GM21360 (cell line): ENCODE measurements around the gene BRD3OS.
A peak's percentile ranks its signal among the peaks of the same experiment; 100 is the strongest.
"Not testable (repeated sequence)": the region's sequence is repeated elsewhere in the genome, so short reads cannot be mapped to it uniquely, and the experiment has no call there.

Experiments used
- ATAC-seq: cut with Tn5 transposase; IDR thresholded peaks from one replicate; pipeline ENCODE4 v1.9.1; 2021; ENCODE audit warnings: mild to moderate bottlenecking, moderate library complexity; ENCODE audit not compliant: unreplicated experiment

The BRD3OS gene

DNA sequence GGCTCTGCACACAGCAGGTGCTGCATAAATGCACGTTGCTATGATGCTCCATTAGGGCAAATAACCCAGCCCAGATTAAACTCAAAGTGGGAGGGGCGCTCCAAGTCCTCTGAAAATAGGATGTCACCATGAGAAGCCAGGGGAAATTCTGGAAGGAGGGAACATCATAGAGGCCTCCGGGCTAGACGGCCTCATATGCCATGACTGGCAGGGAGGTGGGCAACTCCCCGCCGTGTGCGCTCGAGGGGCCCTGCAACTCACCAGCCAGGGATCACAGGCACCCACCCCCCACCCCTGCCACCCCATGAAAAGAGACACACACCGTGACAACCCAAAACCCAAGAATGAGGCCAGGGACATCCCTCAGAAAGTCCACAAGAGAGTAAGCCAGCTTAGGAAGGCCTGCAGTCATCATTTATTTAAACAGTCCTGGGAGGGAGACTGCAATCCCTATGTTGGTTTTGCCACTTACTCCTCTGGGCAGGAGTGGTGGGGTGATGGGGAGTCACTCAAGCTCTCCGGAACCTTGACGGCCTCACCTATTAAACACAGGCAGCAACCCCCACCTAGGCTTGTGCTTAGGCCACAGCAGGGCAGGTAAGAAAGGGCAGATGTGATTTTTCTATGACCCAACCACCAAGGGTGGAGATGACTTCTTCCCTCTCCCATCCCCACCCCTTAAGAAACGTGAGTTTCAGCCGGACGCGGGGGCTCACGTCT, 37.2 kb upstream of the BRD3OS start:
- no peak for ATAC-seq

- ATAC-seq = not testable (repeated sequence)
Observed at GRCh38 chr9:133988771-133989170, 36.5 kb upstream of the BRD3OS start.

DNA sequence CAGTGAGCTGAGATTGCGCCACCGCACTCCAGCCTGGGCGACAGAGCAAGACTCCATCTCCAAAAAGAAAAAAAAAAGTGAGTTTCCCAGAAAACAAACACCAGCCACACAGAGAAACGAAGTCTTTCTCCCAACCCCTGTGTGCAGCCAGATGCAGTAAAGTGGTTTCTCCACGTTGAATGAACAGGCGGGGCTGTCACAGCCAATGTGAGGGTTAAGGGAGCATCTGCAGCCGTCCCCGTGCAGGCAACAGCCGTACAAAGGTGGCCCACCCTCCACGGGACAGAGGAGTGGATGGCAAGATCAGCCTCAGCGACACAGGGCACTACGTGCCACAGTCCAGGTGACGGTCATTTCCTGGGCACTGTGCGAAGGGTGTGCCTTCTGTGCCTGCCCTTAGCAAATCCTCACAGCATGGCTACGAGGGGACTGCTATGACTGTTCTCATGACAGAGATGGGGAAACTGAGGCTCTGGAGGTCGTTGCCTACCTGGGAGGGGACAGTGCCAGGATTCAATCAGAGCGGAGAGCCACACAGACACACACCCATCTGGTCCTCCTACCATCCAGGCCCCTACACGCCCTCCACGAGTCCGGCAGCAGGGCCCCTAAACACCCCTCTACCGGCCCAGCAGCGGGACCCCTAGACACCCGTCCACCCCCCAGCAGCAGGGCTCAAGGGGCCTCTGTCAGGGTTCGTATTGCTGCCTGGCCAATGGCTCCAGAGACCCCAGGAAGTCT, 35.5 kb upstream of the BRD3OS start:
- no peak for ATAC-seq

DNA sequence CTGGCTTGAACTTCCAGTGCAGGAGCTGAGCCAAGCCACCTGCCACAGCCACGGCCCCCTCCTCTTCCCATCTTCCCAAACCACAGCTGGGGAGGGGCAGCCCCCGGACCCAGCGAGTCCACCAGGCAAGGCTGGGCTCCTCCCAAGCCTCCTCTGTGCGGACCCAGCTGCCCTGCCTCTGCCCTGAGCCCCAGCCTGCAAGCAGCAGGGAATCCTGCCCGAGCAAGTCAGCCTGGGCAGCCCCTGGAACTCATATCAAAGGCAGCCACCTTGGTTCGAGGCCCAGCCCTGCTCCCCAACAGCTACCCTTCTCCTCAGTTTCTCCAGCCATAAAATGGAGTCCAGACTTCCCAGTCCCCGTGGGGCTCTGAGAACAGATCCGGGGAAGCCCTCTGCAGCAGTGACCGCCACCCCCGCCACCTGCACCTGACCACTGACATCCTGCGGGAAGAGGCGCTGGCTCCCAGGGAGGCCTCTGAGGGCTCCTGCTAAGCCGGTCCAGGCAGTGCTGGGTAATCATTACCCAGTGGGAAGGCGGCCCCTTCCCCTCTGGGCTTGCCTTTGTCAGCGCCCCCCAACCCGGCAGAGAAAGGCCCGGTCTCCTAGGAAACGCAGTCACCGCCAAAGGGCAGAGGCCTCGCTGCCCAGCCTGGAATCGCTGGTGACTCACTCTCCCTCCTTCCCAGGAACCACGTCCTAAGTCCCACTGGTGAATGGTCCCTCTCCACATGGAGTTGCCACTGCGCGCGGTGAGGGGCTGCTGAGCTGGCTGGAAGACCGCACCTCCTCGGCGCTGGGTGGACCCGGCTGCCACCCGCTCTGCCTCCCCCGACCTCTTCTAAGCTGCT, 34.7 kb upstream of the BRD3OS start:
- ATAC-seq = no peak

DNA sequence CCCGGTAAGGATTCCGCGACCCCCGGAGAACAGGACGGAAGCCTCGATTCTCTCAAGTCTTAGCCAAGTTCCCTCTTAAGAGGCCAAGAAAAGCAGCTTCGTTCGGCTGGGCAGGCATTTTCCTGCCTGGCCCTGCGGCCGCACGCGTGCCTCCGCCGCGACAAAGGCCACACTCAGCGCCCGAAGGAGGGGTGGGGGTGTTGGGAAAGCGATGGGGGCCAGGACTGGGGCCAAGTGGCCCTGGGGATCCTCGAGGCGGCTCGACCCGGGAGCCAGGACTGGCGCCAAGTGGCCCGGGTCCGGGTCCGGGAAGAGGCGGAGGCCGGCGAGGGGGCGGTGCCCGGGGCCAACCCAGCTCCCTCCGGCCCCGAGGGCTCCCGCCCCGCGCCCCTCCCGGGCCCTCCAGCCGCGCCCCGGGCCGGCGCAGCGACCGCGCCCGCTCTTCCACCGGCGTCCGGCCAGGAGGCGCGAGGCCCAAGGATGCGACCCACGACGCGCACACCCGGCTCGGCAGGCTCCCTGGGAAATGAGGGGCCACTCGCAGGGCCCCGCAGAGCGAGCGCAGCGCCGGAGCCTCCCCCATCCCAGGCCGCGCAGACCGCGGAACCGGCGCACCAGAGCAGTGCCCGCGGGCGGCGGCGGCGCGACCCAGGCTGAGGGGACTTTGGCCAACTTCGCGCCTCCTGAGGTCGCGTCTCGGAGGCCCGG, 33.9 kb upstream of the BRD3OS start:
- ATAC-seq = no peak

GRCh38 chr9:133991964-133992779, 33.1 kb upstream of the BRD3OS start, which contains the start of gene VAV2:
Gene VAV2, minus strand, starts transcription at chr9:133992324. Its CDS starts 46 bp downstream, at chr9:133992278.
- ATAC-seq = peak; percentile 36

- ATAC-seq = peak; percentile 36
Observed at GRCh38 chr9:133992780-133993634, 32.3 kb upstream of the BRD3OS start.

GRCh38 chr9:133993635-133994253, 31.5 kb upstream of the BRD3OS start:
- ATAC-seq = no peak

- ATAC-seq = no peak
Observed at GRCh38 chr9:133994353-133995011, 30.8 kb upstream of the BRD3OS start.

DNA sequence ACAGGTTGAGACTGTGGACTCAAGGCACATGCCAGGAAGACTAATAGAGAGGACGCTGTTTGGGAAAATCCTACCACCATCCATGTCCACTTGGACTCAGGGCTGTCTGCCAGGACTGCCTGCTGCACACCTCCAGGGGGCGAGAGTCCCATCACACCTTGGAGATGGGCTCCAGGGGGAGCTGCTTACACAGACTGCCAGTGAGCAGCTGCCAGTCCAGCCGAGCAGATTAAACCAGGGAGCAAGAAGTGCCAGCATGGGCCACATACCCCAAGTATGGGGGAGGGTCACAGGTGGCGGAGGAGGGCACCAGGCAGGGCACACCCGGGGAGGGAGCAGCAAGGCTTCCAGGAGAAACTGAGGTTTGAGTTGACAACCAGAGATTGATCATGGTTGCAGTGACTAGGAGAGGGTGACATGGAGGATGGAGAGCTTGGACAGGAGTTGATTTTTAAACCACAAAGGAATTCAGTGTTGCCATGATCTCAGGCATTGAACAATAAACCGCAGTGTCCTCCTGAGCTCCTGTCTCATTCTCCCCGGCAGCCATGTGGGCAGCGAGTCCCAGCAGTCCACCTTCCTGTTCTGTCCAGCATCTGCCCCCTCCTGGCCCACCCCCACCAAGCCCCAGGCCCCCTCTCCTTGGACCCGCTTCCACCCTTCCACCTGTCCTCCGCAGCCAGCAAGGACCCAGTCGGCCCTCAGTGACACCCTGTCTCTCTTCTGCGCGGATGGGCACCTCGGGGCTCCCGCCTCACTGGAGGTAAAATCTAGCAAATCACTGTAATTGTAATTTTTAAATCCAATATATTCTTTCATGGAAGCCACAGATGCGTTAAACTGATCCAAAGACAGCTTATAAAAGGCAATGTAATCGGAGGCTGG, 30.0 kb upstream of the BRD3OS start:
- ATAC-seq = no peak

DNA sequence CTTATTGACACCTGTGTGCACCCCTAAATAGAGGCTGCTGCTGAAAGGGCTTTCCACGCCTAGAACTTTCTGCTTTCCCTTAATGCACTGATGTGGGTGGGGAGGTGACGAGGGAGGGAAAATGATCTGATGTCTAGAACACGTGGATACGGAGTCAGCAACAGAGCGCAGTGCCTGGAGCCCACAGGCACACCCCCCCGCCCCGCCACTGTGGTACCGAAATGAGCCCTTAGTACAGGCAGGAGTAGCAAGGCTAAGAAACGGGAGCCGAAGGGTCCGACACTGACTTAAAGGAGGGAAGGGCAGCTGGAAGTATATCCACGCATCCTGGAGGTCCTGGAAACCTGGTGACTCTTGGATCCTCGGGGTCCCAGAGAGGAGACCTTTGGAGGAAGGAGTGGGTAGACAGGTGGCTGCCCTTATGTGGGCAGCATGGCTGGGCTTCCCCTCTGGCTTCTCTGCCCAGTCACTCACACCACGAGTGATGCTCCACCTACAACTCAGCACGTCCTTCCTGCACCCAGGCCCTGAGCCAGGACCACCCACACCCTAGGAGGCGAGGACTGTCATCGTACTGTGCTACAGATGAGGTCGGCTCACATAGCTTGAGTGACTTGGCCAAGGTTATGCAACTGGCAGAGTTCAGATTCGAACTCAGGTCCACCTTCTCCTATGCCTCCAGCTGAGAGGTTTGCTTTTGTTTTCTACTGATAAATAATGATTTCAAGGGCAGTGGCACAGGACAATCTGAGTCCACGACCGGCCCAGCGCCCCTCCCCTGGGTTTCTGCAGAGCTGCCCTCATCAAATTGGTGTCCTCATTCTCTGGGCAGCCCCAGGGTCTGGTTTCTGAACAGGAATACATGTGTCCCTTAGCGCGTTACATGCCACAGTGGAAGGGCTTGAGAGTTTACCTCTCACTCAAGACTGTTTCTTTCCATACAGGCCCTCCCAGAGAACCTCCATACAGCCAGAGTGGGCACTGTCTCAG, 28.5 kb upstream of the BRD3OS start:
- no peak for ATAC-seq

DNA sequence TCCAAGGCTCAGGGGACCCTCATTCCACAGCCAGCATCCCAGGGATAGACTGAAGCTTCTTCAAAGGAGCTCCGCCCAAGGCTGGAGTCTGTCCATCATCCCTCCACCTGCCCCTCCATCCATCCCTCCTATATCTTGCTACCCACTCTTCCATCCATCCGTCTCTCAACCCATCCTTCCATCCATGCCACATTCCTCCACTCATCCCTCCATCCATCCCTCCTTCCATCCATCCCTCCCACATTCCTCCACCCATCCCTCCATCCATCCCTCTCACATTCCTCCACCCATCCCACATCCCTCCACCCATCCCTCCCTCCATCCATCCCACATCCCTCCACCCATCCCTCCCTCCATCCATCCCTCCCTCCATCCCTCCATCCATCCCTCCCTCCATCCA, 27.7 kb upstream of the BRD3OS start:
- no peak for ATAC-seq

GRCh38 chr9:133998915-133999595, 26.2 kb upstream of the BRD3OS start:
- ATAC-seq = no peak

GRCh38 chr9:133999851-134000265, 25.4 kb upstream of the BRD3OS start:
- ATAC-seq = no peak

- ATAC-seq = no peak
Observed at GRCh38 chr9:134002796-134003195, 22.5 kb upstream of the BRD3OS start.
